ENCODE results near the gene CADM3.

CADM3 gene

DNA sequence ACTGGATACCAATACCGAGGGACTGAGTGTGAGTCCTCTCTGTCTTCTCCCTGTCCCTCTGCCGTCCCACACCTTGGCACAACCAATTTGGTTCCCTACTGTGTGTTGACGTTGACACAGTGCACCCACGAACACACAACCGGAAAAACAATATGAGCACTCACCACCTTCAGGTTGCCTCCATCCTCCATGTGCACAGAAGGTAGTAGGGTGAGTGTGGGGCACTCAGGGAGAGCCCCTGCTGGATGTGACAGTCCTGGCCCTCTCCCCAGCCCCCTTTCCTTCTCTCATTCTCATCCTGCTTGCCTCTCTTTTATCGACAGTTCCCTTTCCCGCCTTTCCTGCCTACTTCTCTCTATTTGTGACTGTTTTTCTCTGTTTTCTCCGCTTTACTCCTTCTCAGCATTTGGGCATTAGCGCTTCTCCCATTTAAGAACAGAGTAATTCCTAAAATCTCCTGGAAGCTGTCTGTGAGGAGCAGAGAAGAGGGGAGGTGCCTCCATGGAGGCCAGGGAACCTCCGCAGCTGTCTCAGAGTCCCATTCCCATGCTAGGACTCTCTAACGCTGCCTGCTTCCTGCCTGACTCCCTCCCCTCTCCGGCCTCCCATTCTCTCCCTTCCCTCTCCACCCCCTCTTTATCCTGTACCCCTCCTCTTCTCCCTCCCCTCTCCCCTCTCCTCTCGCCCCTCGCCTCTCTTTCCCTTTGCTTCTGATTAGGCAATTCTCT, 16.4 kb downstream of the CADM3 start:
- Histone ChIP-seq H3K4me3 (ENCODE audit: insufficient read length, low read depth) (peak overlapping the region; percentile 68), H3K27me3 (ENCODE audit: insufficient read depth, insufficient read length) (peaks cover 4% of the 10 kb centered on the region), H3K36me3 (ENCODE audit: insufficient read depth, insufficient read length, low read length) (peaks cover 9% of the 10 kb centered on the region), H3K4me1 (ENCODE audit: insufficient read depth, insufficient read length) (peaks cover 5% of the 10 kb centered on the region), H3K9ac (ENCODE audit: insufficient read length, low read depth) (peak overlapping the region; percentile 79), H3K9me3 (ENCODE audit: insufficient read depth, low read length) (no peaks in the 10 kb centered on the region)
- peak; percentile 66 for DNase-seq (ENCODE audit: low read depth, low spot score)
- TF ChIP-seq YY1 (IDR thresholded peaks at IDR 0.05; ENCODE audit: insufficient read depth, insufficient read length) (no peak), ZNF274 (IDR thresholded peaks at IDR 0.05; ENCODE audit: low read depth, low read length) (no peak), SUZ12 (IDR thresholded peaks at IDR 0.05; ENCODE audit: extremely low read depth, insufficient read depth, insufficient read length) (no peak)

DNA sequence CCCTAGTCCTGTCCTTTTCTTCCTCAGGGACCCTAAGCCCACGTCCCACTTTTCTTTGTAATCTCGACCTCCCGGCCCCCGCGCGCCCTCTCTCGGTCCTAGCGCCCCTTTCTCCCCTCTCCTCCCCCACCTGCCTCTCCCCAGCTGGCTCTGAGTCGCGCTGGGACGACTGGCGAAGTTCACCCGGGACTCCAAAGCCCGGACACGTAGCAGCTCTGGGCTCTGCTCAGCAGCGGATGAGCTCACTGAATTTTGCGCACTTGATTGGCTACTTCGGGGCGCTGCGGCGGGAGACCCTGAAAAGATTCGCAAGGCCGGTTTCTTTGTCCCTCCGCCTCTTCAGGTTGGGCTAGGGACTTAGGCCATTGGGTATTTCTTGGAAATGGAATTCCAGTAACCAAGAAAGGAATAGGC, 17.0 kb downstream of the CADM3 start:
- Histone ChIP-seq H3K9ac (ENCODE audit: insufficient read length, low read depth) (peak overlapping the region; percentile 79), H3K4me3 (ENCODE audit: insufficient read length, low read depth) (peak overlapping the region; percentile 68), H3K36me3 (ENCODE audit: insufficient read depth, insufficient read length, low read length) (peaks cover 11% of the 10 kb centered on the region), H3K4me1 (ENCODE audit: insufficient read depth, insufficient read length) (peaks cover 5% of the 10 kb centered on the region), H3K27me3 (ENCODE audit: insufficient read depth, insufficient read length) (peaks cover 4% of the 10 kb centered on the region), H3K9me3 (ENCODE audit: insufficient read depth, low read length) (no peaks in the 10 kb centered on the region)
- peak; percentile 92 for DNase-seq (ENCODE audit: low read depth, low spot score)
- TF ChIP-seq SUZ12 (IDR thresholded peaks at IDR 0.05; ENCODE audit: extremely low read depth, insufficient read depth, insufficient read length) (no peak), ZNF274 (IDR thresholded peaks at IDR 0.05; ENCODE audit: low read depth, low read length) (no peak), YY1 (IDR thresholded peaks at IDR 0.05; ENCODE audit: insufficient read depth, insufficient read length) (no peak)

DNA sequence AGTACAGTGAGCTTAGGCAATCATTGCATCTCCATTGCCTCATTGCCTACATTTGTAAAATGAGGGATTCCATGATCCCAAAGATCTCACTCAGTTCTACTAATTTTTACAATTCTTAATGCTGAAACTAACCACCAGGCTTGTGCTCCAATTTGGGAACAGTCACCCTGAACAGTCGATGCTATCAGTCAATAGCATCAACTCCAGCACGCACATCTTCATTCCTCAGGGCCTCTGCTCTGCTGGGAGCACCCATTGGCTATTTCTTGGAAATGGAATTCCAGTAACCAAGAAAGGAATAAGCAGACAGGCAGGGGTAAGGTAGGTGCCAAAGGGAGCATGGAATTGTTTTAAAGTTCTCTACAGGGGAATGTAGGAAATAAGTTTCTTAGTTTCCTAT, 19.0 kb downstream of the CADM3 start:
- Histone ChIP-seq H3K4me3 (ENCODE audit: insufficient read length, low read depth) (no peak overlapping the region), H3K9ac (ENCODE audit: insufficient read length, low read depth) (no peak overlapping the region), H3K36me3 (ENCODE audit: insufficient read depth, insufficient read length, low read length) (peaks cover 11% of the 10 kb centered on the region), H3K27me3 (ENCODE audit: insufficient read depth, insufficient read length) (peaks cover 4% of the 10 kb centered on the region), H3K9me3 (ENCODE audit: insufficient read depth, low read length) (no peaks in the 10 kb centered on the region), H3K4me1 (ENCODE audit: insufficient read depth, insufficient read length) (peaks cover 5% of the 10 kb centered on the region)
- TF ChIP-seq SUZ12 (IDR thresholded peaks at IDR 0.05; ENCODE audit: extremely low read depth, insufficient read depth, insufficient read length) = no peak
- no peak for TF ChIP-seq YY1 (IDR thresholded peaks at IDR 0.05; ENCODE audit: insufficient read depth, insufficient read length)
- TF ChIP-seq ZNF274 (IDR thresholded peaks at IDR 0.05; ENCODE audit: low read depth, low read length) = no peak
- no peak for DNase-seq (ENCODE audit: low read depth, low spot score)

DNA sequence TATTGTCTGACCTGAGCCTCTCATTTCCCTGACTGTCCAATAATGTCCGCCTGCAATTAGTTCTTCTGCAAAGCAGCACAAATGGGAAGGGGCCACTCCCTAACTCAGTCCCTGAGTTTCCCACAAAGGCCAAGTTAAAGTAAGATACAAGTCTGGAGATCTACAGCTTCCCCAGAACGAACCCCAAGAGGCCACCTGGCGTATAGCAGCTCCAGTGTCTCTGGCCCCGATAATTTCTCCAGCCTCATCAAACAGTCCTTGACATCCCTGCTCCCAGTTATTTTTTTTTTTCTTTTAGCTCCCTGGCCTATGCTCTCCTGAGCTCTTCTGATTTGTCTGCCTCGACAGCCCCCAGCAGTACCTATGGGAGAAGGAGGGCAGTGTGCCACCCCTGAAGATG, 25.1 kb downstream of the CADM3 start:
- H3K9ac ChIP-seq (ENCODE audit: insufficient read length, low read depth) = no peak overlapping the region
- H3K4me3 ChIP-seq (ENCODE audit: insufficient read length, low read depth) = no peak overlapping the region
- no peaks in the 10 kb centered on the region for H3K27me3 ChIP-seq (ENCODE audit: insufficient read depth, insufficient read length)
- H3K36me3 ChIP-seq (ENCODE audit: insufficient read depth, insufficient read length, low read length) = peaks cover 18% of the 10 kb centered on the region
- no peaks in the 10 kb centered on the region for H3K9me3 ChIP-seq (ENCODE audit: insufficient read depth, low read length)
- no peak for DNase-seq (ENCODE audit: low read depth, low spot score)
- no peak for TF ChIP-seq YY1 (IDR thresholded peaks at IDR 0.05; ENCODE audit: insufficient read depth, insufficient read length)
- TF ChIP-seq SUZ12 (IDR thresholded peaks at IDR 0.05; ENCODE audit: extremely low read depth, insufficient read depth, insufficient read length) = no peak
- TF ChIP-seq ZNF274 (IDR thresholded peaks at IDR 0.05; ENCODE audit: low read depth, low read length) = no peak
- H3K4me1 ChIP-seq (ENCODE audit: insufficient read depth, insufficient read length) = no peaks in the 10 kb centered on the region

DNA sequence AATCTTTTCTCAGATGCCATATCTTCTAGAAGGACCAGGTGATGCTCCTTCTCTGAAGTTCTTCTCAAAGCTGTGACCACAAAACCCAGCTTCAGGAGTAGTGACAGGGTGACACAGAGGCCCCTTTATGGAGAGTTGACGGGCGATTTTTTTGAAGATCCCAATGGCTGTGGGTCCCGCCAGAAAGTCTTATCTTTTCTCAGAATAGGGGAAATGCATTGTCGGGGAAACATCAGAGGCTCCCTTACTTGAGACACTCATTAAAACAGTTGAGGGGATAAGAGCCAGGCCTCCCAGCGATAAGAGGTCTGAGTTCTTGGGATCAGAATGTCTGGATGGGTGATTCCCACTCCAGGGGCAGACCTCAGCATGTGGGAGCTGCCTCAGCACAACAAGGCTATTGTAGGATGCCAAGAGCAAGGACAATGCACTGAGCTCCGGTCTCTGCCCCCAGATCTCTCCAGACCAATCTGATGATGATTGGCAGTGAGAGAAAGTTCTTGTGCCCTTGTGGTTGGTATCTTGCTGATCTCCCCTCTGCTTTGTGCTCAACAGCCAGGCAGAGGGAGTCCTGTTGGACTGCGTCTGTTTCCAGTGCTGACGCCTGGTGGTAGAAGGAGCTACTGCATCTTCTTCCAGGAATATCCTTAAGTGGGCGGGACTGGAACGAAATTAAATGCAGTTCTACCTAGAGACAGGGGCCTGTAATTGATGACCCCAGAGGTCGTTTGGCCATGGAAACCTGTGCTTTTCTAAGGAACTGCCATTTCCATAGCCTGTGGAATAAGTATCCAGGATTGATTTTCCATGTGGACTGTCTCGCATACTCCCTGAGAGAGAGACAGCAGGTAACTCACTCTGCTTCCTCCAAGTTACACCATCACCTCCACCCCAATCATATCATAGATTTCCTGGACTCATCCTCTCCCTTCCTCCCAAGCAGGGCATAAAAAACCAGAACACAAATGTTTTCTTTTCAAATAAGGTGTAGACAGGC, 26.4 kb downstream of the CADM3 start:
- Histone ChIP-seq H3K9me3 (ENCODE audit: insufficient read depth, low read length) (no peaks in the 10 kb centered on the region), H3K9ac (ENCODE audit: insufficient read length, low read depth) (no peak overlapping the region), H3K4me1 (ENCODE audit: insufficient read depth, insufficient read length) (no peaks in the 10 kb centered on the region), H3K4me3 (ENCODE audit: insufficient read length, low read depth) (no peak overlapping the region), H3K27me3 (ENCODE audit: insufficient read depth, insufficient read length) (no peaks in the 10 kb centered on the region), H3K36me3 (ENCODE audit: insufficient read depth, insufficient read length, low read length) (peaks cover 9% of the 10 kb centered on the region)
- peak; percentile 88 for DNase-seq (ENCODE audit: low read depth, low spot score)
- no peak for TF ChIP-seq ZNF274 (IDR thresholded peaks at IDR 0.05; ENCODE audit: low read depth, low read length)
- no peak for TF ChIP-seq SUZ12 (IDR thresholded peaks at IDR 0.05; ENCODE audit: extremely low read depth, insufficient read depth, insufficient read length)
- TF ChIP-seq YY1 (IDR thresholded peaks at IDR 0.05; ENCODE audit: insufficient read depth, insufficient read length) = no peak

DNA sequence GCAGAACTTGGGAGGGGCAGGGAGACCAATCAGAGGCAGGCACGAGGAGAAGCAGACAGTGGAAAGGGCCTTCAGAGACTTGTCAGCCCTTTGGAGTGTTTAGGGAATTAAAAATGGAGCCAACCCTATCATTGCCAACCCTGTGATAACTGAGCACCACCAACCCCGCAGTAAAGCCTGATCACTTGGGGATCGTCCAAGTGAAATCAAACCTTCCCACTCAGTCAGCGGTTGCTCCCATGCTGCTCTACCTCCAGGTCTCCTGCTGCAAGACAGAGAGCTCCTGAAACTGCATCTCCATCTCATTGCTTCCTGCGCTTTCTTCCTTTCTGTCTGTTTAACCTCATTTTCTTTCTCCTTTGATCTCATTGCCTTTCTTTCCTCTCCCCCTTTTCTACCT, 28.5 kb downstream of the CADM3 start:
- TF ChIP-seq YY1 (IDR thresholded peaks at IDR 0.05; ENCODE audit: insufficient read depth, insufficient read length) (no peak), ZNF274 (IDR thresholded peaks at IDR 0.05; ENCODE audit: low read depth, low read length) (no peak), SUZ12 (IDR thresholded peaks at IDR 0.05; ENCODE audit: extremely low read depth, insufficient read depth, insufficient read length) (no peak)
- Histone ChIP-seq H3K4me1 (ENCODE audit: insufficient read depth, insufficient read length) (no peaks in the 10 kb centered on the region), H3K9me3 (ENCODE audit: insufficient read depth, low read length) (no peaks in the 10 kb centered on the region), H3K36me3 (ENCODE audit: insufficient read depth, insufficient read length, low read length) (peaks cover 7% of the 10 kb centered on the region), H3K9ac (ENCODE audit: insufficient read length, low read depth) (no peak overlapping the region), H3K27me3 (ENCODE audit: insufficient read depth, insufficient read length) (no peaks in the 10 kb centered on the region), H3K4me3 (ENCODE audit: insufficient read length, low read depth) (no peak overlapping the region)
- no peak for DNase-seq (ENCODE audit: low read depth, low spot score)

DNA sequence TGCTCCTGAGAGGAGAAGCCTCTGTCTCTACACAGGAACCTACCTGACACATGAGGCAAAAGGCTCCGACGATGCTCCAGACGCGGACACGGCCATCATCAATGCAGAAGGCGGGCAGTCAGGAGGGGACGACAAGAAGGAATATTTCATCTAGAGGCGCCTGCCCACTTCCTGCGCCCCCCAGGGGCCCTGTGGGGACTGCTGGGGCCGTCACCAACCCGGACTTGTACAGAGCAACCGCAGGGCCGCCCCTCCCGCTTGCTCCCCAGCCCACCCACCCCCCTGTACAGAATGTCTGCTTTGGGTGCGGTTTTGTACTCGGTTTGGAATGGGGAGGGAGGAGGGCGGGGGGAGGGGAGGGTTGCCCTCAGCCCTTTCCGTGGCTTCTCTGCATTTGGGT, 29.4 kb downstream of the CADM3 start:
- H3K4me3 ChIP-seq (ENCODE audit: insufficient read length, low read depth) = no peak overlapping the region
- DNase-seq (ENCODE audit: low read depth, low spot score) = no peak
- no peaks in the 10 kb centered on the region for H3K9me3 ChIP-seq (ENCODE audit: insufficient read depth, low read length)
- H3K27me3 ChIP-seq (ENCODE audit: insufficient read depth, insufficient read length) = no peaks in the 10 kb centered on the region
- H3K9ac ChIP-seq (ENCODE audit: insufficient read length, low read depth) = no peak overlapping the region
- H3K4me1 ChIP-seq (ENCODE audit: insufficient read depth, insufficient read length) = no peaks in the 10 kb centered on the region
- TF ChIP-seq YY1 (IDR thresholded peaks at IDR 0.05; ENCODE audit: insufficient read depth, insufficient read length) (no peak), SUZ12 (IDR thresholded peaks at IDR 0.05; ENCODE audit: extremely low read depth, insufficient read depth, insufficient read length) (no peak), ZNF274 (IDR thresholded peaks at IDR 0.05; ENCODE audit: low read depth, low read length) (no peak)
- H3K36me3 ChIP-seq (ENCODE audit: insufficient read depth, insufficient read length, low read length) = peaks cover 7% of the 10 kb centered on the region

Measured in NT2/D1 (cell line).